HUES6 (cell line): ENCODE results near the gene KLK7.

Source experiments
- H3K27ac ChIP-seq: 2 replicates; pipeline ENCODE4 v1.7.0; 2013; ENCODE audit warnings: low read depth, mild to moderate bottlenecking, low read length, inconsistent platforms
- H3K27me3 ChIP-seq: 2 replicates; pipeline ENCODE4 v1.6.1; 2013; ENCODE audit warnings: low read length; ENCODE audit not compliant: control insufficient read depth, insufficient read depth
- H3K36me3 ChIP-seq: 2 replicates; pipeline ENCODE4 v1.6.1; 2013; ENCODE audit warnings: low read length; ENCODE audit not compliant: control insufficient read depth, insufficient read depth
- H3K4me1 ChIP-seq: 2 replicates; pipeline ENCODE4 v1.6.1; 2013; ENCODE audit warnings: low read length; ENCODE audit not compliant: control insufficient read depth, insufficient read depth
- H3K4me3 ChIP-seq: 2 replicates; pipeline ENCODE4 v1.5.1; 2013; ENCODE audit warnings: low read depth, low read length
- H3K9ac ChIP-seq: one replicate; pipeline ENCODE4 v1.6.1; 2013; ENCODE audit warnings: mild to moderate bottlenecking, low read length
- H3K9me3 ChIP-seq: 2 replicates; pipeline ENCODE4 v1.6.1; 2013; ENCODE audit warnings: low read depth, low read length; ENCODE audit not compliant: control insufficient read depth, insufficient read depth

The KLK7 gene

DNA sequence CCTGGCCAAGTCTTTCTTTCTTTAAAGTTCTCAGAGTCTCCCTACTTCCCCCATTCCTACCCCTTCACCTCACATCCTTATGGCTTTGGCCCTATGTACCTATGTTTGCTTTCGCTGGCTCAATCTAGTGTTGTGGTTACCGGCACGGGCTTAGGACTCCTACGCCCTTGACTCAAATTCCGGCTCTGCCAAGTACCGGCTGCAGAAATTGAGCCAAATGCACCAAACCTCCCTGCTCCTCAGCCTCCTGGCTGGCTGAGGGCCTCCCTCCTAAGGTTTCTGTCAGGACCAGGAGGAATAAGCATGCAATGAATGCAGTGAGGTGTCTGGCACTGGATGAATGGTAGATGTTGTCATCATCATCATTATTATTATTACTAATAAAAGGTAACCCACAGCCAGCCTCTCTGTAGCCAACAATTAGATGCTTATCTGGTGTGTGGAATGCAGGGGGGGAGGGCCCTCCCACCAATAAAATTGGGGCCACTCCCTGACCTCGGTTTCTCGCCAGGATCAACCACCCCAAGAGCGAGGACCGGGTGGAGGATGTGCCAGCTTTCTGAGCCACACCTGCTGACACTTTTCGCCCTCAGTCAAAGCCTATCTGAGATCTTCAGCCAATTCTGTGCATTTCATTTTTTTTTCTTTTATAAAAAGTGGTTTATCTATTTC is 51.6 kb downstream of the KLK7 start:
- H3K27ac ChIP-seq: no peak overlapping the region
- H3K4me3 ChIP-seq: no peak overlapping the region
- H3K36me3 ChIP-seq: no peaks in the 10 kb centered on the region
- H3K9me3 ChIP-seq: no peaks in the 10 kb centered on the region
- H3K9ac ChIP-seq: no peak overlapping the region
- H3K4me1 ChIP-seq: no peaks in the 10 kb centered on the region
- H3K27me3 ChIP-seq: peaks cover 20% of the 10 kb centered on the region

DNA sequence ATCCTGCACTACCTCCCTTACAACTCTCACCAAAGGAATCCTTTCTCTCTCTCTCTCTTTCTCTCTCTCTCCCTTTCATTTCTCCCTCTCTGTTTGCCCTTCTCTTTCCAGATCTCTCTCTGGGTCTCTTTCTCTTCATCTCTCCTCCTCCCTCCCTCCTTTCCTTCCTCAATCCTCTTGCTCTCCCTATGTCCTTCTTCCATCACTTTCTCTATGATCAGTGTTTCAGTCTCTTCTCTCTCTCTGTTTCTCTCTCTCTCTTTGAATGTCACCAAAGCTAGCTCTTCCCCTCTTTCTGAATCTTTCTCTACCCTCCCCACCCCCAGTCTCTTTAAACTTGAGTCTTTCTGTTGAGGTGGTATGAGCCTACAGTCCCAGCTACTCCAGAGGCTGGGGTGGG is 52.7 kb downstream of the KLK7 start:
- Histone ChIP-seq H3K9me3 (no peaks in the 10 kb centered on the region), H3K27ac (no peak overlapping the region), H3K9ac (no peak overlapping the region), H3K36me3 (no peaks in the 10 kb centered on the region), H3K27me3 (peaks cover 20% of the 10 kb centered on the region), H3K4me1 (no peaks in the 10 kb centered on the region), H3K4me3 (no peak overlapping the region)

DNA sequence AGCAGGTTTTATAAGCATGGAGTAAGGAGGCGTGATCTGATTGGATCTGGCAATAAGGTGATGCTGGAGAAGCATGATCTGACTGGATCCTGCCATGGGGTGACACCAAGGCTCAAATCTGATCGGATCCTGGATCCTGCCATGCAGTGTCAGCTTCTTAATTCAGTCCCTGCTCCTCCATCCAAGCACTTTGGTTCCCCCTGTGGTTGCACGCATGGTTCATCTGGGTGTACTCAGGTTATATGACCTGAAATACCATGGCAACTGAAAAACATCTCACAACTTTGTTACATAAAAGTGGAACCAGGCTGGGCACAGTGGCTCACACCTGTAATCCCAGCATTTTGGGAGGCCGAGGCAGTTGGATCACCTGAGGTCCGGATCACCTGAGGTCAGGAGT is 54.9 kb downstream of the KLK7 start:
- no peak overlapping the region for H3K4me3 ChIP-seq
- H3K9me3 ChIP-seq: no peaks in the 10 kb centered on the region
- no peak overlapping the region for H3K9ac ChIP-seq
- H3K27me3 ChIP-seq: peaks cover 23% of the 10 kb centered on the region
- H3K4me1 ChIP-seq: no peaks in the 10 kb centered on the region
- H3K27ac ChIP-seq: no peak overlapping the region
- H3K36me3 ChIP-seq: no peaks in the 10 kb centered on the region
